ENCODE data around the gene DYSF. TPM values are rescaled to one million over a fixed set of nuclear protein-coding genes. Genes with fewer than 3 reads are reported as not detected.

DYSF gene
- total RNA-seq, 1 experiment from 2014 or later, result 0.24 TPM

DNA sequence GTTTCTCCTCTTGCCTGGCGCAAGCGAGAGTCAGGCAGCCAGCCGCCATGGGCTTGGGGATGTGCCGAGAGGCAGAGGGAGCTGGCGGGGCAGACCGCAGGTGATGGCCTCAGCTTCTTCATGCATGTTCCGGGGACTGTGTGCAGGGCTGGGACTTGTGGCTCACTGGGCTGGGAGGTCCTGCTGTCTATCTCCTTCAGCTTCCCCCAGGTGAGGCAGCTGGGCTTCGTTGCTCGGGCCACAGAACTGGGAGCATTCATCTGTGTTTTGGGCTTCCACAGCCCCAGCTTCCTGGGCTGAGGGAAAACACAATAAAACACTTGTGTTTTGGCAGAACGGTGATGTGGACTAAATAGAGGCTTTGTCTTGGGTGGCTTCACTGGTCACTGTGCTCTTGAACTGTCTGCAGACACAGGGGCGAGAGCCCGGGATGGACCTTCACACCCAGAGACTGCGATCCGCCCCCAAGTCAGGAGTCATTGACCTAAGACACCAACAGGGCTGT, 93.5 kb downstream of the DYSF start:
- no peaks in the 10 kb centered on the region for H3K27me3 ChIP-seq (replicated peaks; ENCODE audit: insufficient read depth, low read depth, low read length, poor library complexity)
- ChIA-PET POLR2A (ENCODE audit: low non-redundant PET) (no interaction called here), CTCF (interaction anchor here (1.4 kb wide), 1 partner anchor 603 kb away, joined by 6 read pairs; no protein-coding TSS in a partner anchor)
- H3K4me1 ChIP-seq (ENCODE audit: insufficient read depth, low read length, poor library complexity, severe bottlenecking), result peaks cover 4% of the 10 kb centered on the region
- intact Hi-C loops (cut with micrococcal nuclease; ENCODE audit: unreplicated experiment), result loop anchor here (5.0 kb wide), 5 partner anchors 250 to 1310 kb away; no protein-coding TSS in a partner anchor
- no TSS peak for BruUV-seq (replicated peaks)
- H3K36me3 ChIP-seq (ENCODE audit: insufficient read depth, low read length, poor library complexity, severe bottlenecking), result no peaks in the 10 kb centered on the region
- H3K4me3 ChIP-seq (ENCODE audit: low read depth, low read length, poor library complexity, severe bottlenecking), result no peak overlapping the region
- no peak for TF ChIP-seq EZH2 (IDR thresholded peaks at IDR 0.05; ENCODE audit: borderline replicate concordance, low read depth, low read length, poor library complexity, severe bottlenecking)
- TF ChIP-seq, protein P1, sequence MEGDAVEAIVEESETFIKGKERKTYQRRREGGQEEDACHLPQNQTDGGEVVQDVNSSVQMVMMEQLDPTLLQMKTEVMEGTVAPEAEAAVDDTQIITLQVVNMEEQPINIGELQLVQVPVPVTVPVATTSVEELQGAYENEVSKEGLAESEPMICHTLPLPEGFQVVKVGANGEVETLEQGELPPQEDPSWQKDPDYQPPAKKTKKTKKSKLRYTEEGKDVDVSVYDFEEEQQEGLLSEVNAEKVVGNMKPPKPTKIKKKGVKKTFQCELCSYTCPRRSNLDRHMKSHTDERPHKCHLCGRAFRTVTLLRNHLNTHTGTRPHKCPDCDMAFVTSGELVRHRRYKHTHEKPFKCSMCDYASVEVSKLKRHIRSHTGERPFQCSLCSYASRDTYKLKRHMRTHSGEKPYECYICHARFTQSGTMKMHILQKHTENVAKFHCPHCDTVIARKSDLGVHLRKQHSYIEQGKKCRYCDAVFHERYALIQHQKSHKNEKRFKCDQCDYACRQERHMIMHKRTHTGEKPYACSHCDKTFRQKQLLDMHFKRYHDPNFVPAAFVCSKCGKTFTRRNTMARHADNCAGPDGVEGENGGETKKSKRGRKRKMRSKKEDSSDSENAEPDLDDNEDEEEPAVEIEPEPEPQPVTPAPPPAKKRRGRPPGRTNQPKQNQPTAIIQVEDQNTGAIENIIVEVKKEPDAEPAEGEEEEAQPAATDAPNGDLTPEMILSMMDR (conservative IDR thresholded peaks at IDR 0.05; ENCODE audit: low read depth, low read length), result no peak
- no peaks in the 10 kb centered on the region for H3K9me3 ChIP-seq (ENCODE audit: low read depth, low read length, poor library complexity, severe bottlenecking)
- no peak overlapping the region for H3K27ac ChIP-seq (ENCODE audit: low read depth, low read length, poor library complexity, severe bottlenecking)
- no peak for DNase-seq (ENCODE audit: low spot score)

- CTCF ChIA-PET, result no interaction called here
- TF ChIP-seq EZH2 (IDR thresholded peaks at IDR 0.05; ENCODE audit: borderline replicate concordance, low read depth, low read length, poor library complexity, severe bottlenecking), result no peak
- TF ChIP-seq, protein P1 (conservative IDR thresholded peaks at IDR 0.05; ENCODE audit: low read depth, low read length), result no peak
- intact Hi-C loops (cut with micrococcal nuclease; ENCODE audit: unreplicated experiment), result loop anchor here (5.0 kb wide), 5 partner anchors 250 to 1310 kb away; no protein-coding TSS in a partner anchor
These were observed 94.4 kb downstream of the DYSF start for GRCh38 chr2:71547616-71548285.

DNA sequence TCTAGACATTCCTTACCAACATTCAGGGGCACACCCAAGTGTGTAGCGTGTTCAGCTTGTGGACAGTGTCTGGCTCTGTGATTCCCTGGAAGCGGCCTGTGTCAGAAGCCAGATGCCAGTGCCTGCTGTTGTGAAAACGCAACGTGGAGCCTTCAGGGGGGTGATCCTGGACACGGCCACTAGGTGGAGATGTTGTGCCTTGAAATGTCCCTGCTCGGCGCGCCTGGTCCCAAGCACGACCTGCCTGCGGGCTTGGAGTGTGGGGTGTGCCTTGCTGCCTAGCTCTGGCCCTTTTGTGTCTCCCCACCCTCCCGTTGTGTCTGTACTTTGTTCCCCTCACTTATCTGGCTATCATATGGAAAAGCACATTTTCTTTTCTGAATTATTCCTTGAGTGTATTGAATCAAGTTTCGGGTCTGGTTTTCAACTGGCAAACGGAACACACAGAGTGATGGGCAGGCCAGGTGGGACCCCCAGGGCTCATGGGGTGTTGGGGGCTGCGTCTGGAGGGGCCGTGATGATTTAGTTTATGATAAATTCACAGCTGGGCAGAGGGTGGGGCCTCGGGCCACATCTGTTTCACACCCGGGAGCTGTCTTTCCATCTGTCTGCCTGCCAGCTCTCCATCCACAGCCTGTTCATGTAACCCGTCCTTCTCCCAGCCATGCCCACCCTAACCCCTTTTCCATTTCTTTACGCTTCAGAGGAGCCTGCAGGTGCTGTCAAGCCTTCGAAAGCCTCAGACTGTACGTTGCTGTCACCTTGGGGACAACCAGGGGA, 95.5 kb downstream of the DYSF start:
- DNase-seq (ENCODE audit: low spot score), result peak; percentile 78
- H3K4me3 ChIP-seq (ENCODE audit: low read depth, low read length, poor library complexity, severe bottlenecking), result no peak overlapping the region
- ChIA-PET CTCF (no interaction called here), POLR2A (ENCODE audit: low non-redundant PET) (no interaction called here)
- H3K27me3 ChIP-seq (replicated peaks; ENCODE audit: insufficient read depth, low read depth, low read length, poor library complexity), result no peaks in the 10 kb centered on the region
- no peak overlapping the region for H3K27ac ChIP-seq (ENCODE audit: low read depth, low read length, poor library complexity, severe bottlenecking)
- H3K36me3 ChIP-seq (ENCODE audit: insufficient read depth, low read length, poor library complexity, severe bottlenecking), result no peaks in the 10 kb centered on the region
- no peaks in the 10 kb centered on the region for H3K9me3 ChIP-seq (ENCODE audit: low read depth, low read length, poor library complexity, severe bottlenecking)
- H3K4me1 ChIP-seq (ENCODE audit: insufficient read depth, low read length, poor library complexity, severe bottlenecking), result peaks cover 4% of the 10 kb centered on the region
- intact Hi-C loops (cut with micrococcal nuclease; ENCODE audit: unreplicated experiment), result loop anchor here (5.0 kb wide), 5 partner anchors 248 to 1308 kb away; no protein-coding TSS in a partner anchor
- TF ChIP-seq EZH2 (IDR thresholded peaks at IDR 0.05; ENCODE audit: borderline replicate concordance, low read depth, low read length, poor library complexity, severe bottlenecking), result no peak
- TF ChIP-seq, protein P1 (conservative IDR thresholded peaks at IDR 0.05; ENCODE audit: low read depth, low read length), result peak; percentile 71
- BruUV-seq (replicated peaks), result no TSS peak

More at GRCh38 chr2:71547616-71548285, 94.4 kb downstream of the DYSF start:
- peaks cover 4% of the 10 kb centered on the region for H3K4me1 ChIP-seq (ENCODE audit: insufficient read depth, low read length, poor library complexity, severe bottlenecking)
- no peaks in the 10 kb centered on the region for H3K9me3 ChIP-seq (ENCODE audit: low read depth, low read length, poor library complexity, severe bottlenecking)
- POLR2A ChIA-PET (ENCODE audit: low non-redundant PET), result no interaction called here
- BruUV-seq (replicated peaks), result no TSS peak
- H3K36me3 ChIP-seq (ENCODE audit: insufficient read depth, low read length, poor library complexity, severe bottlenecking), result no peaks in the 10 kb centered on the region
- H3K4me3 ChIP-seq (ENCODE audit: low read depth, low read length, poor library complexity, severe bottlenecking), result no peak overlapping the region
- no peak overlapping the region for H3K27ac ChIP-seq (ENCODE audit: low read depth, low read length, poor library complexity, severe bottlenecking)
- H3K27me3 ChIP-seq (replicated peaks; ENCODE audit: insufficient read depth, low read depth, low read length, poor library complexity), result no peaks in the 10 kb centered on the region
- no peak for DNase-seq (ENCODE audit: low spot score)
